GM12873 (cell line): Measurements from ENCODE around the gene ZNF460.

ENCODE experiments used
- TF ChIP-seq, protein P1 (sequence below): IDR thresholded peaks from 2 replicates; pipeline ENCODE4 v1.5.1; 2012; ENCODE audit warnings: low read depth, mild to moderate bottlenecking, moderate library complexity, low read length, control low read depth; ENCODE audit not compliant: insufficient read depth; ENCODE audit errors: missing control alignments

Gene ZNF460

GRCh38 chr19:57288373-57288772 is 8.1 kb downstream of the ZNF460 start:
- TF ChIP-seq, protein P1, sequence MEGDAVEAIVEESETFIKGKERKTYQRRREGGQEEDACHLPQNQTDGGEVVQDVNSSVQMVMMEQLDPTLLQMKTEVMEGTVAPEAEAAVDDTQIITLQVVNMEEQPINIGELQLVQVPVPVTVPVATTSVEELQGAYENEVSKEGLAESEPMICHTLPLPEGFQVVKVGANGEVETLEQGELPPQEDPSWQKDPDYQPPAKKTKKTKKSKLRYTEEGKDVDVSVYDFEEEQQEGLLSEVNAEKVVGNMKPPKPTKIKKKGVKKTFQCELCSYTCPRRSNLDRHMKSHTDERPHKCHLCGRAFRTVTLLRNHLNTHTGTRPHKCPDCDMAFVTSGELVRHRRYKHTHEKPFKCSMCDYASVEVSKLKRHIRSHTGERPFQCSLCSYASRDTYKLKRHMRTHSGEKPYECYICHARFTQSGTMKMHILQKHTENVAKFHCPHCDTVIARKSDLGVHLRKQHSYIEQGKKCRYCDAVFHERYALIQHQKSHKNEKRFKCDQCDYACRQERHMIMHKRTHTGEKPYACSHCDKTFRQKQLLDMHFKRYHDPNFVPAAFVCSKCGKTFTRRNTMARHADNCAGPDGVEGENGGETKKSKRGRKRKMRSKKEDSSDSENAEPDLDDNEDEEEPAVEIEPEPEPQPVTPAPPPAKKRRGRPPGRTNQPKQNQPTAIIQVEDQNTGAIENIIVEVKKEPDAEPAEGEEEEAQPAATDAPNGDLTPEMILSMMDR, result no peak

DNA sequence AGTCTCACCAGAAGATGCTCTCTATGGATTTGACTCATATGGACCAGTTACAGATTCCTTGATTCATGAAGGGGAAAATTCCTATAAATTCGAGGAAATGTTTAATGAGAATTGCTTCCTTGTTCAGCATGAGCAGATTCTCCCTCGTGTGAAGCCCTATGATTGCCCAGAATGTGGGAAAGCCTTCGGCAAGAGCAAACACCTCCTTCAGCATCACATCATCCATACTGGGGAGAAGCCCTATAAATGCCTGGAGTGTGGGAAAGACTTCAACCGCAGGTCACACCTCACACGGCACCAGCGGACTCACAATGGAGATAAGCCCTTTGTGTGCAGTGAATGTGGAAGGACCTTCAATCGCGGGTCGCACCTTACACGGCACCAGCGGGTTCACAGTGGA is 10.7 kb downstream of the ZNF460 start:
- TF ChIP-seq, protein P1, result no peak

GRCh38 chr19:57292547-57292946 is 12.3 kb downstream of the ZNF460 start:
- TF ChIP-seq, protein P1, result no peak

DNA sequence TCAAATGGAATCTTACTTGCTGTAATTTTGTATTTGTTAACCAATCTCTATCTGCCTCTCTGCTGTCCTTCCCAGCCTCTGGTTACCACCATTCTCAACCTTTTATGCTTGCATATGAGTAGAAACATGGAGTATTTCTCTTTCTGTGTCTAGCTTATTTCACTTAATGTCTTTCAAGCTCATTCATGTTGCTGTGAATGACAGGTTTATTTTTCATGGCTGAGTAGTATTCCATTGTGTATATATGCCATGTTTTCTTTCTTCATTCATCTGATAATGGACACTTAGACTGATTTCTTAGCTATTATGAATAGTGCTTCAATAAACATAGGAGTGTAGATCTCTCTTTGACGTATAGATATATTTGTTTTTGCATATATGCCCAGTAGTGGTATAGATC is 13.4 kb downstream of the ZNF460 start:
- TF ChIP-seq, protein P1, result no peak

GRCh38 chr19:57302020-57302465 is 21.8 kb downstream of the ZNF460 start:
- TF ChIP-seq, protein P1, result no peak

DNA sequence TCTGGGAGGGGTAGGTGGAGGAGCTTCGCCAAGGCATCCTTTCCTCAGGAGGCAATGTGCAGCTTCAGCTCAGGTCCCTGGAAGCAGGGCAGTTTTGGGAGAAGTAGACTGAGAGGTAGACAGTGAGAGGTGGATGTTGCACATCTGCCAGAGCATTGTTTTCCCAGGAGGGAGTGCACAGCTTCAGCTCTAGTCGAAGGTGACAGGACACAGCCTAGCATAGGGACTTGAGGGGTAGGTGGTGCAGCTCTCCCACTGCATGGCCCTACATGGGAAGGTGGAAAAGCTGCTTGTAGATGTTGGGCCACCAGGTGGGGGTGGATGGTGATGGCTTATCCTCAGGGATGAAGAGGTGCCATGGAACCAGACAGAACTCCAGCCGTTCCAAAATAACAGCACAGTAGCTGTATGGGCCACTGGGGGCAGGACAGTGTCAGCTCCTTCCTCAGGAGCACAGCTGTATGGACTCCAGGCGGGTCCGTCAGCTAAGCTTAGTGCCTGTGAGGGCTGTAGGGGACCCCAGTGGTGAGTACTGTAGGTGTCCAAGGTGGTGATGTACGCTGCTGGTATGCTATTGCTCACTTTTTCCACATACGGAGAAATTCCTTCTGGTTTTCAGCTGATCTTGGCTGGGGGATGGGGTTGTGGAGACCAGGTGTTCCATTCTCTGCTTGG is 22.6 kb downstream of the ZNF460 start:
- TF ChIP-seq, protein P1, result peak; percentile 19

- TF ChIP-seq, protein P1, result no peak
Measured at GRCh38 chr19:57305056-57305455, 24.8 kb downstream of the ZNF460 start.
